Stimulated activated CD8-positive, alpha-beta memory T cell treated with anti-CD3 and anti-CD28 coated beads, Interleukin-4, amount 100 ng/mL, for 4 hours (primary cell): ENCODE results near the gene ZNF326.

Experiments used
- DNase-seq, 2 donors: peaks; one replicate each; pipeline ENCODE4 v3.0.0-alpha.2; 2020; ENCODE audit warnings: low read depth in 2 of 2, low spot score in 1 of 2

The ZNF326 gene, protein sequence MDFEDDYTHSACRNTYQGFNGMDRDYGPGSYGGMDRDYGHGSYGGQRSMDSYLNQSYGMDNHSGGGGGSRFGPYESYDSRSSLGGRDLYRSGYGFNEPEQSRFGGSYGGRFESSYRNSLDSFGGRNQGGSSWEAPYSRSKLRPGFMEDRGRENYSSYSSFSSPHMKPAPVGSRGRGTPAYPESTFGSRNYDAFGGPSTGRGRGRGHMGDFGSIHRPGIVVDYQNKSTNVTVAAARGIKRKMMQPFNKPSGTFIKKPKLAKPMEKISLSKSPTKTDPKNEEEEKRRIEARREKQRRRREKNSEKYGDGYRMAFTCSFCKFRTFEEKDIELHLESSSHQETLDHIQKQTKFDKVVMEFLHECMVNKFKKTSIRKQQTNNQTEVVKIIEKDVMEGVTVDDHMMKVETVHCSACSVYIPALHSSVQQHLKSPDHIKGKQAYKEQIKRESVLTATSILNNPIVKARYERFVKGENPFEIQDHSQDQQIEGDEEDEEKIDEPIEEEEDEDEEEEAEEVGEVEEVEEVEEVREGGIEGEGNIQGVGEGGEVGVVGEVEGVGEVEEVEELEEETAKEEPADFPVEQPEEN

DNA sequence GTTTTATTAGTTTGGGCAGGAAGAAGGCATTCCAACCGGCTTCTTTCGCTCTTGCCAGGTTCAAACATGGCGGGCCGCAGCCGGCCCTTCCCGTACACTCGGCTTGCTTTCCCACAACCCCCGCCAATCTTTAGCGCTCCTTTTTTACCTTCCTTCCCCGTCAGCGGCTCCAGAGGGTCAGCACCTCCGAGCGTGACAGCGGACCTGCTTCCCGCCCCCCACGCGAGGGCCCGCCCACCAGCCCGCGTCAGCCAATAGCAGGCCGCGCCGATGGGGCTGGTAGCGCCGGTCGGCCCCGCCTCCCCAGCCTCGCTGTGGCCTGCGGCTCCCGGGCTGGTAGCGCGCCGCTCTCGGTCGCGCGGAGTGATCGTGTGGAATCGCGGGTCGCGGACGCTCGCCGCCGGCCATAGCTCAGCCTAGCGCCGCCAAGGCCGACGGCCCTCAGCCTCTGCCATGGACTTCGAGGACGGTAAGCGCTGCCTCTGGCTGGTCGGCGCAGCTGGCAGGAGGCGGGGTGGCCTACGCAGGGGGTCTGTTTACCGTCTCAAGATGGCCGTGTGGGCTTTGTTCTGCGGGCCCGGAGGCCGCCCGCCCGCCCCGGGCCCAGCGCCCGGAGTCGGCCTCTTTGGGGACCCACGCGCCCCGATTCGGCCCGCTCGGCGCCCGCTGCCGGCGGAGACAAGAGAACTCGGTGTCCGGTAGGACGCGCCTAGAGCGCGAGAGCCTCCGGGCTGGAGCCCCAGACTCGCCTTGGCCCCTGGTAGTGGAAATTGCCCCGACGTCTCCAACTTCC lies at the start of gene ZNF326:
Gene ZNF326 (plus strand): TSS at position 306 of the 793 bp plus-strand sequence. CDS start 148 bp downstream, at position 454.
- DNase-seq, result peak; percentile 81 to 85

DNA sequence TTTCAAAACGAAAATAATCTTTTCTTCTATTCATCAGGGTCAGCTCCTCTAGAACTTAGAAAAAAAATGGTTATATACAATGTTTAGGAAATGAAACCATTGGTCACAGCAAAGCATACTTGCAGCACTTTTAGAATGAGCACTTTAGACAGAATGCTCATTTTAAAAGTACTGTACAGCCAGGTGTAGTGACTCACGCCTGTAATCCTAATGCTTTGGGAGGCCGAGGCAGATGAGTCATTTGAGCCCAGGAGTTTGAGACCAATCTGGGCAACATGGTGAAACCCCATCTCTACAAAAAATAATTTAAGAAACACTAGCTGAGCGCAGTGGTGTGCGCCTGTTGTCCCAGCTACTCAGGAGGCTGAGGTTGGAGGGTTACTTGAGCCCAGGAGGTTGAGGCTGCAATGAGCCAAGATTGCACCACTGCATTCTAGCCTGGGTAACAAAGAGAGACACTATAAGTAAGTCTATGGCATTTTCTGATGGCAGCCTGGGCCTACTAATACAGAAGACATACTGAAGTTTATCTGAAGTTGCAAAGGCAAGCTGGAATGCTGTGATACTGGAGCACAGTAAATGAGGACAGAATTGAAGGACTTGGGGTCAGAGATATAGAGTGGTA lies 48.9 kb upstream of the ZNF326 start:
- DNase-seq, result no peak

DNA sequence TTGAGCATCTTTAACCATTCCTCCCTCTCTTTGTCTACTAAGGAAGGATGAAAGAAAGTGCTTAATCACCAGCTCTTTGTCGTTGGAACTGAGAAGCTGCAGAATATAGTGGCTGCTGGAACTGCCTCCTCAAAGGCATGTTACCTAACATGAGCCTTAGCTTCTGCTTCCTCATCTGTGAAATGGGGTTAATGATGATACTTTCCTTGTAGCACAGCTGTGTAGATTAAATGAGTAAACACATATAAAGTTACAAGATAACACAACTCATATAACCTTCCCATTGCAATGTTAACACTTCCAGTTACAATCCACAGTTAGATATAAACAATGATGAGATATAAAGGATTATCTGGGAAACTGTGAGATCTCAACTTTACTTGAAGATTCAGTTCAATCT lies 48.4 kb upstream of the ZNF326 start:
- no peak for DNase-seq

DNA sequence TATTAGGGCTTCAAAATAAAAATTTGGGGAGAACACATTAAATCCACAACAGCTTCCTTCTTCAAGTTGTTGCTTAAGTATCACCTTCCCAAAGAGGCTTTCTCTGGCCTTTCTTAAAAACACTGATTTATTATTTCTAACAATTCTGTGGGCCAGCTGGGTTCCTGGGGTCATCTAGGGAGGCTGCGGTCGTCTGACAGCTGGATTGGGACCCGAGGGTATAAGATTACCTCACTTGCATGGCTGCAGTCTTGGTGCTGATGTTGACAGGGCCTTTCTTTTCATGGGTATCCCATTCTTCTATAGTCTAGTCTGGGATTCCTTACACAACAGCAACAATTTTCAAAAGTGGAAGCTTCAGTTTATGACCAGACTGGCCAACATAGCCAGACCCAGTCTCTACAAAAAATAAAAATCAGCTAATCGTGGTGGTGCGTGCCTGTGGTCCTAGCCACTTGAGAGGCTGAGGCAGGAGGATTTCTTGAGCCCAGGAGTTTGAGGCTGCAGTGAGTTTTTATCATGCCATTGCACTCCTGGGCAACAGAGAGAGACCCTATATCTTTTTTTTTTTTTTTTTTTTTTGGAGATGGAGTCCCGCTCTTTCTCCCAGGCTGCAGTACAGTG lies 46.1 kb upstream of the ZNF326 start:
- DNase-seq, result no peak

DNA sequence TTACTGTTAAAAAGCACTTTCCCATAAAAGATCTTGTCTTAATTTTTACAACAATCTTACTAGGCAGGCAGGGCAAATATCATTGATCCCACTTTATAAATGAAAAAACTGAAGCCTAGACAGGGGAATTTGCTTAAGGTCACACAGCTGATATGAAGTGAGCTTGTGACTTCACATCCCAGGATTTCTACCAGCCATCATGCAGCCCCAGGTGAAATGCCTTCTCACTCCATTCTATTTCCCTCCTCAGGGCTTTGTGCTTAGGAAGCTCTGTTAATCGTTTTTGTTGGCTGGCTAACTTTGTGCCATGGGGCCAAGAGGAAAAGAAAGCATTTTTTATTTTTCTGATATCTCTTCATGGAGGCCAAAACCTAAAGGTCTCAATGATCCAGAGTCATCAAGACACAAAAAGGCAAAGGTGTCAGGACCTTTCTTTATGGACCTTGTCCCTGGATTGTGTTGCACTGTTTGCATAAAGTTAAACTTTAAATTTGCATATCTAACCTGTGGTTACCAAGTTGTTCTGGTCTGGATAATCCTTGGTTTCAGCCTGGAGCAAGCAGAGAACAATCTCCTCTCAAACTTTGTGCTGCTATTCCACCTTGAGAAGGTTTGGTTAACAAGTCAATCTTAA lies 44.8 kb upstream of the ZNF326 start:
- no peak for DNase-seq

DNA sequence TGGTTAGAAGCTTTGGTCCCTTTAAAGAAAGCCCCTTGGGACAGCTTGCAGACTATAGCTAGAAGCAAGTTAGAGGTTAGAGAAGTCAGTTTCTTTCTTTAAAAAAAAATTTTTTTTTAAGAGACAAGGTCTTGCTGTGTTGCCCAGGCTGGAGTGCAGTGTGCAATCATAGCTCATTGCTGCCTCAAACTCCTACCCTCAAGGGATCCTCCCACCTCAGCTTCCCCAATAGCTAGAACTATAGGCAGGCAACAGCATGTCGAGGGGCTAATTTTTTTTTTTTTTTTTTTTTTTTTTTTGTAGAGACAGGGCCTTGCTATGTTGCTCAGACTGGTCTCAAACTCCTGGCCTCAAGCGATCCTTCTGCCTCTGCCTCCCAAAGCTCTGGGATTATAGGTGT lies 44.2 kb upstream of the ZNF326 start:
- DNase-seq, result no peak

DNA sequence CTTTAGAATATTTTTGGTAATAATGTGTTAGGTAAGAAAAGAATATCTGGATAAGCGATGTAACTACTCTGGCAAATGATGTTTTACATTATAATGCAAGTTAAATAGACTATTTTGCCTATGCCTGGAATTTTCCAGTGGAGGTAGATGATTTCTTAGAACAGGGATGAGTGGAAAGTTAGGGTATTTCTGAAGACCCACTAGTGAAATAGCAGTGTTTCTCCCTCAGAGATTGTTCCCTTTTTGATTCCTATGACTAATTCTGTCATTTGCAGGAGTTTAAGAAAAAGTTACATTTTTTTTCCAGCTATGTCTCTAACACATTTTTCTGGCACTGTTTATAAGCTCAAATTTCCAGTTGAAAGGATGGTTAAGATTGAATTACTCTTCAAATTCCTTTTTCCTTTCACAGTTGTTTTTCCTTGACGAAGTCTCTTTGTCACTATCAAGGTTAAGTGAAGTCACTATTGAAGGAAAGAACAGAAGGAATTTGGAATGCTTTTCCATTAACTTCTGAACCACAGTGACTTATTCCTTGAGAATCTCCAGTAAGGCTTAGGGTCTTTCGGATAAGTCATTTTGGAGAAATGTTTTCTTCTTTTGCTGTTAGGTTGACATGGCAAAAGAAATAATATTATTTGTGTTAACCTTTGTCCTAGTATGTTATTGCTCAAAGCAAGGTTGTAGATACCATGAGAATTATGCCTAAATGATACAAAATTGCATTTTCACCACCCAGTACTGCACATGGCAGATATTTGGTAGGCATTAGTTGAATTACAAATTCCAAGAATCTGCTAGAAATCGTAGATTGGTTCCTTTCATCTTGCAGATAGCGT lies 42.9 kb upstream of the ZNF326 start:
- DNase-seq, result no peak

DNA sequence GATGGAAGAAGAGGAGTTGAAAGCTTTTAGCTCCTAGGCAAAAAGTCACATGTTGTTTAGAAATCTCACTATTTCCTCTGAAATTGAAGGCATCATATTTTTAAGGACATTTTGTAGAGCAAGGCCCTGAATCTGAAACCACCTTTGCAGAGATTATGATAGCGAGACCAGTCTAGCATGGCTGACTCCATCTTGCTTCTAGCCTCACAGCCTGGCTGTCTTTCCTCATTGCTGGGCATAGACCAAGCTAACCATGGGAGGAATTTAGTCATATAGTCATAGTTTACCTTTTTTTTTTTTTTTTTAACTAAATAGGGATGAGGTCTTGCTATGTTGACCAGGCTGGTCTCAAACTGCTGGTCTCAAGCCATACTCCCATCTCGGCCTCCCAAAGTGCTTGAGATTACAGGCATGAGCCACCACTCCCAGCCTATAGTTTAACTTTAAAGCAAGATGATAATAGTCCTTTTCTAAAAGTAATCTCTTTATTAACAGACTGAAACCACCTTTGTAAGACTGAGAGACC lies 42.2 kb upstream of the ZNF326 start:
- DNase-seq, result no peak

DNA sequence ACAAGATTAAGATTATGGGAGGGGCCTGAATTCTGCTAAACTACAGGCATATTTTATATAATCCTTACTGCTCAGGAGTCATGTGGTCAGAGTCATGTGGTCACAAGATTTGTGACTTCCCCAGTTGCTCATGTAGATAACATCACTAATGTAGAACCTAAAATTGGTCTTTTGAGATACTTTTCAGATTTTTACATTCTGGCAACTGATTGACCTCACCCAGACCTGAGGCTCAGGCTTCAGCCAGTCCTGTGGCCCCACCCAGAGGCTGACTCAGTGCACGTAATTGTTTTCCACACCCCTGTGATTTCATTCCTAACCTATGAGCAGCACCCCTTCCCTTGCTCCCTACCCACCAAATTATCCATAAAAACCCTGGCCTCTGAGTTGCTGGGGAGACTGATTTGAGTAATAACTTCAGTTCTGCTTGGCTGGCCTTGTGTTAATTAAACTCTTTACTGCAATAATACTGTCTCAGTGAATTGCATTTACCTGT lies 41.7 kb upstream of the ZNF326 start:
- DNase-seq, result no peak

DNA sequence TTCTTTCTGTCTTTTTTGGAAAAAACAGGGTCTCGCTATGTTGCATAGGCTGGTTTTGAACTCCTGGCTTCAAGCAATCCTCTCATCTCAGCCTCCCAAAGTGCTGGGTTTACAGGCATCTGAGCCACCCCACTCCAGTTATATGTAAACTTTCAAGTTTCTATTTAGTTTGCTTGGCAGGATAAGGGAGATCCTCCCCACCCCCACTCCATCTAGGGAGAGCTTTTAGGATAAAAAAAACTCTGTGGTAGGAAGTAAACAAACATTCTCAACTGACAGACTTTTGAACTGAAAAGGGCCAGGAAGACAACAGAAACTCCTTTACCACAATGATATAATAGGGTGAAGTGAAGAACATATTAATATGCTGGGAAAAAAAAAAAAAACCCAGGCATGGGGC lies 41.0 kb upstream of the ZNF326 start:
- no peak for DNase-seq

DNA sequence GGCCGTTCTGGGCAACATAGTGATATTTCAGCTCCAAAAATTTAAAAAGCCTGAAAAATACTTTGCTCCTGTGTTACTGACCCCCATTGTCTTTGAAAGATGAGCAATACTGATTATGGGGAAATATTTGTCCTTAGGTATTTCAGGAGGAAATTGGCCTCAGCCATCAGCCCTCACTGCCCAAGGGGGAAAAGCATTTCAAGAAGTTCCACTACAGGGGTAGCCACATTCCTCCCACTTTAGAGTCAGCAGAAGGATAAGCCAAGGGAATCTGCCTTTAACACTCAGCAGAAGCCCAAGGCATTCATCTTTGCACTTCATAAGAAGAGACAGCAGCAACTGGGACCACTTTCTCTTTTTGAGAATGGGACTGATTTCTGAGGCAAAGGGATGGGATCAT lies 40.5 kb upstream of the ZNF326 start:
- DNase-seq, result no peak

DNA sequence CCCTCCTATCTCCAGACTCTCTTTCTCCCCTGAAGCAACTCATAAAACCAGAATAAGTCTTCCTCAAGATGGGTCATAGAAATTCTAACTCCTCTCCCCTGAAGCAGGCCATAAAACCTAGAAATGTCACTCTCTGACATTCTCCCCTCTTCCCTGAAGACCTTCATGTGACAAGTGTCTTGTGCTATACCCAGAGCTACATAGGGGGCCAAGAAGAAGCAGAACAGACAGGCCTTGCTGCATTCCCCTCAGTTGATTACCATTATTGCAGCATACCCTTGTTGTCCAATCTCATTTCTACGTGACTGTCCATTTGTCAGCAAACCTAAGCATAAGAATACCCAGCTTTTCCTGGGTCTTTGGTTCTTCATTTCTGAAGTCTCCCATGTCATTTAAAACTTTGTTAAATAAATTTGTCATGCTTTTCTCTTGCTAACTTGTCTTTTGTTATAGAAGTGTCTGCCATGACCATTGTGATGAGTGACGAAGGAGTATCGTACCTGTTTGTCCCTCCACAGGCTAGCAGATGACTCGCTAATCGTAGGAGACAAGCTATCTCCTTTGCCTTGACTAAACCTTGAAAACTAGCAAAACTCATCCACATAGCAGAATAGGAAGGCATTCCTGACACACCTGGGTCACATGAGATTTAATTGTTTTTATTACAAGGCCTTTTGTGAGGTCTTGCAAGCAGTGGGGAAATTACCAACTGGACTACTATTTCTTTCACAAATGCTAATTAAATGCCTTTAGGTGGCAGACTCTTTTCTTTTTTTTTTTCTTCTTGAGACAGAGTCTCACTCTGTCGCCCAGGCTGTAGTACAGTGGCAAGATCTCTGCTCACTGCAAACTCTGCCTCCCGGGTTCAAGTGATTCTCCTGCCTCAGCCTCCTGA lies 39.4 kb upstream of the ZNF326 start:
- no peak for DNase-seq

DNA sequence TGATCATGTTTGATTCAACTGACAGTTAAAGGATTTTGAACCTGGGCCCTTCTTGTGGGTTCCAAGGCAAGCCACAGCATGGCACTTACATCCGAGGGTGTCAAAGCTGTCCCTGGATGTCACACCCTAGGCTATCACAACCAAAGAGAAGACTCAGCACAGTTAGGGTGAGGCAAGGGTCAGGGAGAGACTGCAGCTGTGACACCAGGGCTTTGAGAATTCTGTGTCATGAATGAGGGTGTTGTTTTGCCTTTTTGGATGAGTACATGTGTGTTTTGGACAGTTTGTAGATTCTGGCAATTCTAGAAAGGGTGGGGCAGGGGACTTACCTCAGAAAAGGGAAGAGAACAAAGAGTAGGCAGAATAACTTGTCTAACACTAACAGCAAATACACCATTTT lies 37.8 kb upstream of the ZNF326 start:
- no peak for DNase-seq

DNA sequence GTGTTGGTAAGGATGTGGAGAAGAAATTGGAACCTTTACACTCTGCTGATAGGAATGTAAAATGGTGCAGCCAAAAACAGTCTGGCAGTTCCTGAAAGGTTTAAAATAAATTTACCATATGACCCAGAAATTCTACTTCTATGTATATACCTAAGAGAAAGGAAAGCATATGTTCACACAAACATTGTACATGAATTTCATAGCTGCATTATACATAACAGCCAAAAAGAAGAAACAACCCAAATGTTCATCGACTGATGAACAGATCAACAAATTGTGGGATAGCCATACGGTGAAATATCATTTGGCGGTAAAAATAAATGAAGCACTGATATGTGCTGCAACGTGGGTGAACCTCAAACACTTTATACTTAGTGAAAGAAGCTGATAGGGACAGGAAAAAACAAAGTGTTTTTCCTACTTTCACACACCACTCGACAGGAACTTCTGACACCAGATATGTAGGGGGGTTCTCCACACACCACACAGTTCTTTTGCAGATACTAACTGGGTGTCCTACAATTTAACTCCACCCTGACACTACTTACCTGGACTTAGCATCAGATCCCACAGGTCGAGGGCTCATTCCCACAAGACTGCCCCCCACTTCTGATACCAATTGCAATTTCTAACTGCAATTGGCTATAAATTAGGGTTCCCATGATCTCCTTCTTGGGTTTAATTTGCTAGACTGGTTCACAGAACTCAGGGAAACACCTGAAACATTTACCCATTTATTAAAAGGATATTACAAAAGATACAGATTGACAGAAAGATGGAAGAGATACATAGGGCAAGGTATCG lies 35.9 kb upstream of the ZNF326 start:
- DNase-seq, result no peak

DNA sequence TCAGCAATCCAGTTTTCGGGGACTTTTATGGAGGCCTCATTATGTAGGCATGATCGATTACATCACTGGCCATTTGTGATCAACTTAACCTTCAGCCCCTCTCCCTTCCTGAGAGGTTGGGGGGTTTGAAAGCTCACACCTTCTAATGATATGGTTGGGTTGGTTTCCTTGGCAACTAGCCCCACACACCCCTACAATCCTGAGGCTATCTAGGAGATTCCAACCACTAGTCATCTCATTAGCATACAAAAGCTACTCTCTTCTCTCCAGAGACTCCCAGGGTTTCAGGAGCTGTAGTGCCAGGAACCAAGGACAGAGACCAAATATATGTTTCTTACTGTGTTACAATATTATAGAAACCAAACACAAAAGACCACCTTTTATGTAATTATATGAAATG lies 35.2 kb upstream of the ZNF326 start:
- no peak for DNase-seq

DNA sequence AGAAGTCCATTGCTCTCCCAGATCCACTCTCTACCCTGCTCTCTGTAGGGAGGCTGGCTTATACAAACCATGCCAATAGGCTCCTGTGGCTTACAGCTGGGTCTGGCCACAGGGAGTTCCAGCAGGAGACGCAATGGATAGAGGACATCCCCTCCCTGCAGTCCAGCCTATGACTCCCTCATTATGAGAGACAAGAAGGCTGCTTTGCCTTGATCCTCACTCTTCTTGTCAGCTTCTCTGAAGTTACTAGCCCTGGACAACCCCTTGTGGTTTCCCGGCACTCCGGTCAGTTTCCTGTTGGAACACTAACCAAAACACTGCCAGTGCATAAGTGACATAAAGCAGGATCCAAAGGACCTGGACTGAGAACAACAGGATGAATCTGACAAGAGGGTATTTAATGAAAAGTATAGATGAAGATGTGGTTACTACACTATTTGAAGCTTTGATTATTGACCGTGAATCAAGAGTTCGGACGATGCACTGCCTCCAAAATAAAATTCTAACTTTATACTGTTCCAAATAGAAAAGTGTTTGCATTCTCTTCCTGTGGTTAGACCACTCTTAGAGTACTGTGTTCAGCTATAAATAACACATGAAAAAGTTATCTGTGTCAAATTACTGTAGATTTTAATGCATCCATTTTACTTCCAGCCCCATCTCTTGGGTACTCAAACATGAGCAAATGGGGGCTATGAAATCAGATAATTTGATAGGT lies 32.7 kb upstream of the ZNF326 start:
- no peak for DNase-seq

DNA sequence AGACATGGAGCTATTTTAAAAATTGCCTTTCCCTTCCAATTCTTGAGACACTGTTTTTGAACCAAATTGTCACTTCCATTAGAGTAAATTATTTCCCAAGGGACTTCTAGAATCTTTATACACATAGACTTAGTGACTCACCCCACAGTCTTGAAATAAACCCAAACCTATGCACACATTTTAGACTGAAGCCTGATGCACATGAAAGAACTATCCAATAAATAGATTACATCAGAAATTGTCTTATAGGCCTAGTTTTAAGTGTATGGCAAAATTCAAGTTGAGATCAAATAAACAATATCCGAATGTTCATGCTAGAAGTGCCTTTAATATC lies 32.2 kb upstream of the ZNF326 start:
- no peak for DNase-seq
